ENCODE data around the gene EIF3A. TPM values are rescaled to one million over a fixed set of nuclear protein-coding genes. Genes with fewer than 3 reads are reported as not detected.

Gene EIF3A
- total RNA-seq, 1 donor from 2014 or later, result 146 TPM

DNA sequence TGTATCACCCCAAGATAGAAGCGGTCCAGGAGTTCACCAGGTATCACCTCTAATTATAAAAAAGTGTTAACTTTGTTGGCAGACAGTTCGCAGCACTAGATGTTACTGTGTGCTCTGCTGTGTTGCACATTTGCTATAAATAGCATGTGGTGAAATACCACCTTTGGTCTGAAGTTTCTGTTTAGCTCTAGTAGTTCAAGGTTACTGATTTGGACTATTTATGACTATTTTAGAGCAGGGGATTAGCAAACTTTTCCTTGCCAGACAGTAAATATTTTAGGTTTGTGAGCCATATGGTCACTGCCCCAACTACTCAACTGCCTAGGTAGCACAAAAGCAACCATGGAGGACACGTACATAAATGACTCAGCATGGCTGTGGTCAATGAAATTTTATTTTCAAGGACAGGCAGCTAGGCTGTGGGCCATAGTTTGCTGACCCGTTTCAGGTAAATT is 39.8 kb upstream of the EIF3A start:
- no peaks in the 10 kb centered on the region for H3K4me1 Mint-ChIP-seq (ENCODE audit: unreplicated experiment)
- H3K9me3 Mint-ChIP-seq (ENCODE audit: unreplicated experiment), result no peaks in the 10 kb centered on the region
- TF ChIP-seq, protein P1, sequence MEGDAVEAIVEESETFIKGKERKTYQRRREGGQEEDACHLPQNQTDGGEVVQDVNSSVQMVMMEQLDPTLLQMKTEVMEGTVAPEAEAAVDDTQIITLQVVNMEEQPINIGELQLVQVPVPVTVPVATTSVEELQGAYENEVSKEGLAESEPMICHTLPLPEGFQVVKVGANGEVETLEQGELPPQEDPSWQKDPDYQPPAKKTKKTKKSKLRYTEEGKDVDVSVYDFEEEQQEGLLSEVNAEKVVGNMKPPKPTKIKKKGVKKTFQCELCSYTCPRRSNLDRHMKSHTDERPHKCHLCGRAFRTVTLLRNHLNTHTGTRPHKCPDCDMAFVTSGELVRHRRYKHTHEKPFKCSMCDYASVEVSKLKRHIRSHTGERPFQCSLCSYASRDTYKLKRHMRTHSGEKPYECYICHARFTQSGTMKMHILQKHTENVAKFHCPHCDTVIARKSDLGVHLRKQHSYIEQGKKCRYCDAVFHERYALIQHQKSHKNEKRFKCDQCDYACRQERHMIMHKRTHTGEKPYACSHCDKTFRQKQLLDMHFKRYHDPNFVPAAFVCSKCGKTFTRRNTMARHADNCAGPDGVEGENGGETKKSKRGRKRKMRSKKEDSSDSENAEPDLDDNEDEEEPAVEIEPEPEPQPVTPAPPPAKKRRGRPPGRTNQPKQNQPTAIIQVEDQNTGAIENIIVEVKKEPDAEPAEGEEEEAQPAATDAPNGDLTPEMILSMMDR (IDR thresholded peaks at IDR 0.05), result no peak
- H3K27ac Mint-ChIP-seq (ENCODE audit: unreplicated experiment), result no peak overlapping the region
- no peaks in the 10 kb centered on the region for H3K27me3 Mint-ChIP-seq (ENCODE audit: unreplicated experiment)
- H3K4me3 Mint-ChIP-seq (ENCODE audit: unreplicated experiment), result no peak overlapping the region
- H3K36me3 Mint-ChIP-seq (ENCODE audit: unreplicated experiment), result peaks cover 37% of the 10 kb centered on the region
- DNase-seq (ENCODE audit: extremely low spot score, unreplicated experiment), result no peak

DNA sequence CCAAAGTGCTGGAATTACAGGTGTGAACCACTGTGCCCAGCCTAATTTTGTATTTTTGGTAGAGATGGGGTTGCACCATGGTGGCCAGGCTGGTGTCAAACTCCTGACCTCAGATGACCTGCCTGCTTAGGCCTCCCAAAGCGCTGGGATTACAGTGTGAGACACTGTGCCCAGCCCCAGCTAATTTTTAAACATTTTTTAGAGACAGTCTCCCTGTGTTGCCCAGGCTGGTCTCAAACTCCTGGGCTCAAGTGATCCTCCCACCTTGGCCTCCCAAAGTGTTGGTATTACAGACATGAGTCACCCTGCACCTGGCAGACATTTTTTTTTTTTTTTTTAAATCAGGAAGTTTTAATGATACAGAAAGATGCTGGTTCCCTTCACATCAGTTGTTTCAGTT is 38.8 kb upstream of the EIF3A start:
- TF ChIP-seq, protein P1 (IDR thresholded peaks at IDR 0.05), result no peak
- no peak for DNase-seq (ENCODE audit: extremely low spot score, unreplicated experiment)
- H3K4me1 Mint-ChIP-seq (ENCODE audit: unreplicated experiment), result no peaks in the 10 kb centered on the region
- no peak overlapping the region for H3K27ac Mint-ChIP-seq (ENCODE audit: unreplicated experiment)
- H3K4me3 Mint-ChIP-seq (ENCODE audit: unreplicated experiment), result no peak overlapping the region
- H3K36me3 Mint-ChIP-seq (ENCODE audit: unreplicated experiment), result peaks cover 37% of the 10 kb centered on the region
- H3K9me3 Mint-ChIP-seq (ENCODE audit: unreplicated experiment), result no peaks in the 10 kb centered on the region
- H3K27me3 Mint-ChIP-seq (ENCODE audit: unreplicated experiment), result no peaks in the 10 kb centered on the region

DNA sequence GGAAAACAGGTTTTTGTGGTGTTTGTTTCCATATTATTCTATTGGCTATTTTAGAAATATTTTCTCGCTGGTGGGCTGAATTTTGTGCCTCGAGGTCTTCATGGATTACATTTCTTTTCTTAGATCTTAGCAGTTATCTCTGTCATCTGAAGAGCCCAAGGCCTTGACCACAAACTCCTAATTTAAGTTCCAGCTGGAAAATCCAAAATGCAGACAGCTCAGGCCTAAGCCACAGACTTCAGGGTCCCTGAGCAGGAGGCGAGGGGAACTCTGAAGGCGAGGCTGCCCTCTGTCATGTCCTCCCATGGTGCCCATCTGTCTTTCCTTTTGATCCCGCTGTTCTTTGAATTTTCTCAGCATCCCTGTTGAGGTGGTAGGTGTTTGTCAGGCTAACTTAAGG is 37.6 kb upstream of the EIF3A start:
- no peaks in the 10 kb centered on the region for H3K27me3 Mint-ChIP-seq (ENCODE audit: unreplicated experiment)
- H3K4me3 Mint-ChIP-seq (ENCODE audit: unreplicated experiment), result no peak overlapping the region
- TF ChIP-seq, protein P1 (IDR thresholded peaks at IDR 0.05), result no peak
- no peak overlapping the region for H3K27ac Mint-ChIP-seq (ENCODE audit: unreplicated experiment)
- no peaks in the 10 kb centered on the region for H3K9me3 Mint-ChIP-seq (ENCODE audit: unreplicated experiment)
- DNase-seq (ENCODE audit: extremely low spot score, unreplicated experiment), result no peak
- peaks cover 46% of the 10 kb centered on the region for H3K36me3 Mint-ChIP-seq (ENCODE audit: unreplicated experiment)
- peaks cover 3% of the 10 kb centered on the region for H3K4me1 Mint-ChIP-seq (ENCODE audit: unreplicated experiment)

DNA sequence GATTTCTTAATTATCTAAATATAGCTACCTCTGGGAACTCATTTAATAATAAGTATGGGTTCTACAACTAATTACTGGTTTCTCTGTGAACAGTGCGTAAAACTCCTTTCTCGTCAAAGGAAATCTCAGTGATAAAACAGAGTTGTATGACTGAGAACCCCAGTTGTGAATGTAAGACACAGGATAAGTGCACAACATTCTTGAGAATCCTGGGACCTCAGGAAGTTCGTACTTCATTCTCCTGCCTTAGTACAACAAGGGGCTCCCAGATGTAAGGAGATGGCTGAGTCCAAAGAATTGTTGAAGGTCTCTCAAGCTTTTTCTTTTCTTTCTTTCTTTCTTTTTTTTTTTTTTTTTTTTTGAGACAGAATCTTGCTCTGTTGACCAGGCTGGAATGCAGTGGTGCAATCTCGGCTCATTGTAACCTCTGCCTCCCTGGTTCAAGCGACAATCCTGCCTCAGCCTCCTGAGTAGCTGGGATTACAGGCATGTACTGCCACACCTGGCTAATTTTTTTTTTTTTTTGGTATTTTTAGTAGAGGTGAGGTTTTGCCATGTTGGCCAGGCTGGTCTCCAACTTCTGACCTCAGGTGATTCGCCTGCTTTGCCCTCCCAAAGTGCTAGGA is 35.8 kb upstream of the EIF3A start:
- Mint-ChIP-seq H3K4me1 (ENCODE audit: unreplicated experiment) (peaks cover 3% of the 10 kb centered on the region), H3K27me3 (ENCODE audit: unreplicated experiment) (no peaks in the 10 kb centered on the region), H3K36me3 (ENCODE audit: unreplicated experiment) (peaks cover 38% of the 10 kb centered on the region), H3K4me3 (ENCODE audit: unreplicated experiment) (no peak overlapping the region), H3K9me3 (ENCODE audit: unreplicated experiment) (no peaks in the 10 kb centered on the region), H3K27ac (ENCODE audit: unreplicated experiment) (no peak overlapping the region)
- TF ChIP-seq, protein P1 (IDR thresholded peaks at IDR 0.05), result no peak
- no peak for DNase-seq (ENCODE audit: extremely low spot score, unreplicated experiment)

DNA sequence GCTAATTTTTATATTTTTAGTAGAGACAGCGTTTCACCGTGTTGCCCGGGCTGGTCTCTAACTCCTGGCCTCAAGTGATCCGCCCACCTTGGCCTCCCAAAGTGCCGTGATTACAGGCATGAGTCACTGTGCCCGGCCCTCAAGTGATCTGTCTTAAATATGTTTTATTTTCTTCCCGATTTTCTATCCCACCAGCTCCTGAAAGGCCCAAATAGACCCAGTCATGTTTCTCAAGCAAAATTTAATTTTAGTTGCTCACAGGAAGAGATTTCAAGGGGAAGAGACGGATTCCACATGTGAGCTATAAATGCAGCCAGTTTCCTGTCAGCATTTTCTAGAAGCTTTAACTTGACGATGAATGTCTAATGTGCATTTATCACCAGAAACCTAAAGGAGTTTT is 35.3 kb upstream of the EIF3A start:
- Mint-ChIP-seq H3K9me3 (ENCODE audit: unreplicated experiment) (no peaks in the 10 kb centered on the region), H3K27me3 (ENCODE audit: unreplicated experiment) (no peaks in the 10 kb centered on the region), H3K4me3 (ENCODE audit: unreplicated experiment) (no peak overlapping the region), H3K36me3 (ENCODE audit: unreplicated experiment) (peaks cover 38% of the 10 kb centered on the region), H3K4me1 (ENCODE audit: unreplicated experiment) (peaks cover 3% of the 10 kb centered on the region), H3K27ac (ENCODE audit: unreplicated experiment) (no peak overlapping the region)
- TF ChIP-seq, protein P1 (IDR thresholded peaks at IDR 0.05), result no peak
- DNase-seq (ENCODE audit: extremely low spot score, unreplicated experiment), result no peak

Data from osteocyte (in vitro differentiated cells).